Mucosa of stomach (tissue), 1 donor: ENCODE results near the gene UNC119B.
"Not testable (repeated sequence)": the region's sequence is repeated elsewhere in the genome, so short reads cannot be mapped to it uniquely, and the experiment has no call there.

Source experiments
- H3K27me3 ChIP-seq: one replicate; pipeline ENCODE4 v1.7.0; 2013; ENCODE audit warnings: mild to moderate bottlenecking, low read length; ENCODE audit not compliant: control insufficient read depth, insufficient read depth
- H3K36me3 ChIP-seq: one replicate; pipeline ENCODE4 v1.7.0; 2013; ENCODE audit warnings: low read length; ENCODE audit not compliant: control insufficient read depth, insufficient read depth
- H3K4me1 ChIP-seq: one replicate; pipeline ENCODE4 v1.7.0; 2013; ENCODE audit warnings: mild to moderate bottlenecking, low read length; ENCODE audit not compliant: control insufficient read depth, insufficient read depth
- H3K4me3 ChIP-seq: one replicate; pipeline ENCODE4 v1.7.0; 2013; ENCODE audit warnings: low read length
- H3K9ac ChIP-seq: one replicate; pipeline ENCODE4 v1.7.0; 2013; ENCODE audit warnings: mild to moderate bottlenecking, low read length, moderate library complexity
- H3K9me3 ChIP-seq: one replicate; pipeline ENCODE4 v1.7.0; 2013; ENCODE audit warnings: mild to moderate bottlenecking, low read length, moderate library complexity; ENCODE audit not compliant: control insufficient read depth
- donor health status: Pancreatic carcinoma.

The UNC119B gene

GRCh38 chr12:120724720-120725119 is 14.5 kb downstream of the UNC119B start:
- Histone ChIP-seq H3K27me3 (no peaks in the 10 kb centered on the region), H3K9me3 (no peaks in the 10 kb centered on the region), H3K4me1 (peaks cover 27% of the 10 kb centered on the region), H3K36me3 (peaks cover 11% of the 10 kb centered on the region), H3K4me3 (no peak overlapping the region), H3K9ac (no peak overlapping the region)

DNA sequence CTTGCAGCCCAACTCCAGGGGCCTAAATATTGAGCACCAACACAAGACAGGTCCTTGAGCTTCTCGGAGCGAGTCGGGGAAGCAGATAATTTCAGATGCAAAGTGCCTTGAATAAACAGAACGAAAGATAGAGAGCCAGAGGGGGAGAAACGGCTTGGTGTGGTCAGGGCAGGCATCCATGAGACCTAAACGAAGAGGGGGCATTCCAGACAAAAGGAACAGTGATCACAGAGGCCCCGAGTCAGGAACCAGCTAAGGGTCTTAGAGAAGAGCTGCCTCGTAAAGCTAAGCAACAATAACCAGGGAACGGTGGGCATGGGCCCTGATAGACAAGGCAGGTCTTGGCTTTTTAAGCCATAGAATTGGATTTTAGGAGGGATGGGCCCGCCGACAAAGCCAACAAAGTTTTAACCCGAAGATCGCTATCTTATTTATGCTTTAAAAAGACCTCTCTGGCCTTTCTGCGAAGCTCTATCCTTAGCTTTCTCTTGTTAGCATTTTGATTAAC is 14.9 kb downstream of the UNC119B start:
- Histone ChIP-seq H3K36me3 (peaks cover 11% of the 10 kb centered on the region), H3K9me3 (no peaks in the 10 kb centered on the region), H3K27me3 (no peaks in the 10 kb centered on the region), H3K4me3 (peak overlapping the region; percentile 88), H3K9ac (peak overlapping the region; percentile 86), H3K4me1 (peaks cover 22% of the 10 kb centered on the region)

DNA sequence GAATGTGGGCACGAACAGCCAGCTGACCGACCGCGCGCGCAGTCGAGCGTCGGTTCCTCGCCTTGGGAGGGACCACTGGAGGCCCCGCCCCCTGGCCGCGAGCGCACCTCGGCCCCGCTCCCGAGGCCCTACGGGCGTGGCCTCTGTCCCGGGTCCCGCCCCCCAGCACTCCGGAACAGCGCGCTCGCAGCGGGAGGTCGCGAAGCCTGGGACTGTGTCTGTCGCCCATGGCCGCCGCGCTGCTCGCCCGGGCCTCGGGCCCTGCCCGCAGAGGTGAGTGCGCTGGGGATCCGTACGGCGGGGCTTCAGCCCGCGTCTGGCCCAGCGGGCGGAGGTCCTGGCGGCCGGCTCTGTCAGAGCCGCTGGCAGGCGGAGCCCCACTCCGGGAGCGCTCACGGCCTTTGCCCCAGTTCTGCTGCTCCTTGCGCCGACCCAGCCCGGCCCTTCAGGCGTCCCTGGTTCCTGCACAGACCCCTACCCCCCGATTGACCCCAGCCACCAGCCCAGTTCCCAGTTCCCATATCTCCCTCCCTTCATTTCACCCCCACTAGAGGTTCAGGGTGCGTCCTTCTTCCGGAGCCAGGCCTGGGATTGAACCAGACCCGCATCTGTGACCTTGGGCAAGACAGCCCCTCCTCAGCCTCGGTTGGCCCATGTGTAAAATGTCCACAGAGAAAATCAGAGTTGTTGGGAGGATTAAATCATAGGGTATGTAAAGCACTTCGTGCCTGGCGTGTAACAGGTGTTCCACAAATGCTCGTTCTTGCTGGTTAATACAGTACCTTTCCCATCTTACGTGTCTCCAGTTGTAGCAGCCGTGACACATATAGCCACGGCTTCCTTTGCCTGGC is 15.6 kb downstream of the UNC119B start, which contains the start of gene ACADS:
ACADS (plus strand) TSS at position 168 of the 851 bp plus-strand sequence; CDS start at position 228, 60 bp downstream.
- H3K9me3 ChIP-seq = no peaks in the 10 kb centered on the region
- H3K4me3 ChIP-seq = peak within 1 kb of the TSS; percentile 88
- H3K9ac ChIP-seq = peak within 1 kb of the TSS; percentile 86
- H3K4me1 ChIP-seq = peaks cover 19% of the 10 kb centered on the region
- peaks cover 11% of the 10 kb centered on the region for H3K36me3 ChIP-seq
- H3K27me3 ChIP-seq = no peaks in the 10 kb centered on the region

DNA sequence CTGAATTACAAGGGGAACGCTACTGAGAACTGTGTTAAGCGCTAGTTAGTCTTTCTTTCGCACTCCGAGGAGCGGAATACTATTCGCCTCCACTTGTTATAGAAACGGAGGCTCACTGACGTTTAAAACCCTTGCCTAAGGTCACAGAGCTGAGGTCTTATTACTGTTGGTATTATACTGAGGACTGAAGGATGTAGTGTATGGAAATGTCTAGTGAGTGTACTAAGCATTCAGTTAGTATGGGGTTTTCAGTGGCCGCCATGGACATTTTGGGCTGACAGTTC is 16.2 kb downstream of the UNC119B start:
- Histone ChIP-seq H3K36me3 (peaks cover 6% of the 10 kb centered on the region), H3K4me3 (peak overlapping the region; percentile 88), H3K9ac (peak overlapping the region; percentile 86)

DNA sequence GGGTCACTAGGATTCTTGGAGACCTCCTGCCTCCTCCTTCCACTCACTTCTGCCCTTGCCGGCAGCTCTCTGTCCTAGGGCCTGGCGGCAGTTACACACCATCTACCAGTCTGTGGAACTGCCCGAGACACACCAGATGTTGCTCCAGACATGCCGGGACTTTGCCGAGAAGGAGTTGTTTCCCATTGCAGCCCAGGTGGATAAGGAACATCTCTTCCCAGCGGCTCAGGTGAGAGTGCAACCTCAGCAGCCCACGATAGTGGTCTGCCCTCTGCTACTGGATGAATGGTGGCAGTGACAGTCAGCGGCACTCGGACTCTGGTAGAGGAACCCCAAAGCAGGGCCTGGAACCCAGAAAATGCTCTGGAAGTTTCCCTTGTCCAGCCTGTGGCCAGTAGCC is 16.7 kb downstream of the UNC119B start:
- Histone ChIP-seq H3K4me1 (peaks cover 19% of the 10 kb centered on the region), H3K9me3 (no peaks in the 10 kb centered on the region), H3K27me3 (no peaks in the 10 kb centered on the region), H3K9ac (no peak overlapping the region), H3K36me3 (peaks cover under 1% of the 10 kb centered on the region), H3K4me3 (no peak overlapping the region)

More for the DNA sequence above, 16.2 kb downstream of the UNC119B start:
- no peaks in the 10 kb centered on the region for H3K9me3 ChIP-seq
- no peaks in the 10 kb centered on the region for H3K27me3 ChIP-seq
- peaks cover 19% of the 10 kb centered on the region for H3K4me1 ChIP-seq

GRCh38 chr12:120732198-120732597 is 21.9 kb downstream of the UNC119B start:
- H3K4me1 ChIP-seq, H3K9ac ChIP-seq, H3K4me3 ChIP-seq, H3K9me3 ChIP-seq, H3K36me3 ChIP-seq, H3K27me3 ChIP-seq: not testable (repeated sequence)

GRCh38 chr12:120733574-120733973 is 23.3 kb downstream of the UNC119B start:
- Histone ChIP-seq H3K4me3 (no peak overlapping the region), H3K4me1 (no peaks in the 10 kb centered on the region), H3K36me3 (no peaks in the 10 kb centered on the region), H3K9me3 (no peaks in the 10 kb centered on the region), H3K9ac (no peak overlapping the region), H3K27me3 (no peaks in the 10 kb centered on the region)

DNA sequence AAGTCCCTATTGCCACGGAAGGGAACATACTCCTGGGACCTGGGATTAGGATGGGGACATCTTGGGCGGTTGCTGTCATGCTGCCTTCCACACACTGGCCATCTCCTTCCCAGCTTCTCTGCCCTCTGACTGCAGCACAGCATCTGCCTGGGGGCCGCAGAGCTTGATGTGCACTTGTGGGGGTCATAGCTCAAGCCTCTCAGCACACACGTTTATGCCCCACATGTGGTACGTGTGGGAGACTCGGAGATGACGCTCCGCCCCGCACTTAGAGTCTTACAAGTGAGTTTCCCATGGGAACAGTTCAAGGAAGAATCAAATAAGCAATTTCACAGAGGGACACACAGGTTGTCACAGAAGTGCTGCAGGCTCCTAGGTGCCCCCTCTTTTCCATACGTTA is 24.0 kb downstream of the UNC119B start:
- Histone ChIP-seq H3K36me3 (no peaks in the 10 kb centered on the region), H3K9ac (no peak overlapping the region)

GRCh38 chr12:120735181-120735580 is 24.9 kb downstream of the UNC119B start:
- Histone ChIP-seq H3K27me3 (no peaks in the 10 kb centered on the region), H3K4me3 (no peak overlapping the region), H3K9ac (no peak overlapping the region), H3K36me3 (no peaks in the 10 kb centered on the region), H3K9me3 (no peaks in the 10 kb centered on the region), H3K4me1 (no peaks in the 10 kb centered on the region)

More for the DNA sequence above, 24.0 kb downstream of the UNC119B start:
- no peaks in the 10 kb centered on the region for H3K27me3 ChIP-seq
- H3K4me1 ChIP-seq = no peaks in the 10 kb centered on the region
- no peaks in the 10 kb centered on the region for H3K9me3 ChIP-seq
- no peak overlapping the region for H3K4me3 ChIP-seq

- no peak overlapping the region for H3K4me3 ChIP-seq
- H3K4me1 ChIP-seq = no peaks in the 10 kb centered on the region
- H3K36me3 ChIP-seq = no peaks in the 10 kb centered on the region
- H3K27me3 ChIP-seq = no peaks in the 10 kb centered on the region
- H3K9ac ChIP-seq = no peak overlapping the region
- H3K9me3 ChIP-seq = no peaks in the 10 kb centered on the region
Observed at GRCh38 chr12:120736404-120737331, 26.4 kb downstream of the UNC119B start.

DNA sequence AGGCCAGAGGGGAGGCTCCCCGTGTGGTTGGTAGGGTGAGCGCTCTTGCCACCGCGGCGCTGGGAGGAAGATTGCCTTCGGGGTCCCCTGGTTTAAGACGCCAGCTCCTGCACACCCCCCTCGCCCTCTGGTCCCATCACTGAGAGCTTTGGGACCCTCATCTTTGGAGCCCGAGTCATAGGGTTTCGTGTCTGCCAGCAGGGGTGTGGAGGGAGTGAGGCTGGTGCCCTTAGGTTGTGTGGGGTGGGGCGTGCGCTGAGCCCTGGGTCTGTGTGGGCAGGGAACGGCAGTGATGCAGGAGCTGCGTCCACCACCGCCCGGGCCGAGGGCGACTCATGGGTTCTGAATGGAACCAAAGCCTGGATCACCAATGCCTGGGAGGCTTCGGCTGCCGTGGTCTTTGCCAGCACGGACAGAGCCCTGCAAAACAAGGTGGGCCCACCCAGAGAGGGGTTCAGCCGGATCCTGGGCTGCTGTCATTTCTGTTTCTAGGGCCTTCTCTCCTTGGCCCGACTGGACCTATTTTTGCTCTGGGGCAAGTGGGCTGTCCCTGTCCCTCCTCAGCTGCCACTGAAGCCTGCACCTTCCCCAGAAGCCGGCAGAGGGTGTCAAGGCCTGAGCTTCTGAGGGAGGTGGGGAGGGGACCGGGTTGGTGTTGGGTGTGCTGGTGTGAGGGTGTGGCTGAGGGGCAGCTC is 27.4 kb downstream of the UNC119B start:
- H3K27me3 ChIP-seq = no peaks in the 10 kb centered on the region
- no peak overlapping the region for H3K4me3 ChIP-seq
- no peaks in the 10 kb centered on the region for H3K36me3 ChIP-seq
- no peak overlapping the region for H3K9ac ChIP-seq
- no peaks in the 10 kb centered on the region for H3K4me1 ChIP-seq
- no peaks in the 10 kb centered on the region for H3K9me3 ChIP-seq
